ENCODE data around the gene ELP1.
"Not testable (repeated sequence)": the region's sequence is repeated elsewhere in the genome, so short reads cannot be mapped to it uniquely, and the experiment has no call there.

The ELP1 gene

DNA sequence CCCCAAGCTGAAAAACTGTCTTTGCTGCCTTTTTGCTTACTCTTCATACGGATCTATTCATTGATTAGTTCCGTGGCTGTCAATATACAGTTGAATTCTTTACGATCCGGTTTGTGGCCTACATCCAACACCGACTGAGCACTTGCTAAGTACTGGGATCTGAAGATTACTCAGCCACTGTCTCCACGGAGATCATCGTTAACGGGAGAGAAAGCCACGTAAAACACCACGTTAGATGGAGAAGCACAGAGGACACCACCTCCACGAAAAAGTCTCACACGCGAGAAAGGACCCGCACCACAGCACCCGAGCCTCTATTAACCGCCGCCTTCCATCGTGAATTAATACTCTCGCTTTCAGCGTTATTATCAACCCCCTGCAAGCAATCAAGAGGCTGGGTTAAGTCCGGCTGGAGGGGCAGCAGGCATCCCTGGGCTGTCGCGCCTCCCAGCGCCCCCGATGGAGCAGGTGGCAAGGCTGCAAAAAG, 650 bp downstream of the ELP1 start:
- no peak for DNase-seq (ENCODE audit: low read depth in 2 of 2)

DNA sequence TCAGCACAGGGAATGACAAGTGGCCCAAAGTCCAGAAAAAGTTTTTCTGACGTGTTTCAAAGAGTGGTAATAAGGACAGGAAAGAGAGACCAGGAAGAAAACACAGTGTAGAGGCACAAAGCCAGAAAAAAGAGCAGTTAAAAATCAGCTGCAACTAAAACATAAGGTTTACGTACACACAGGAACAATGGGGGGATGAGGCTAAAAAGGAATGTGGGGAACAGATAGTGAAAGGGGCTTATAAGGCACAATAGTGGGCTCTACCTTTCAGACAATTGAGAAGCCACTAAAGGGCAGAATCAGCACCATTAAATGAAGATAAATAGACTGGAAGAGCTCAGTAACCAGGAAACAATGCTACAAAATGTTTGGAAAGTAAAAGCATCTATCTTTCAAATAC, 5.5 kb downstream of the ELP1 start:
- no peak for DNase-seq (ENCODE audit: low read depth in 2 of 2)

DNA sequence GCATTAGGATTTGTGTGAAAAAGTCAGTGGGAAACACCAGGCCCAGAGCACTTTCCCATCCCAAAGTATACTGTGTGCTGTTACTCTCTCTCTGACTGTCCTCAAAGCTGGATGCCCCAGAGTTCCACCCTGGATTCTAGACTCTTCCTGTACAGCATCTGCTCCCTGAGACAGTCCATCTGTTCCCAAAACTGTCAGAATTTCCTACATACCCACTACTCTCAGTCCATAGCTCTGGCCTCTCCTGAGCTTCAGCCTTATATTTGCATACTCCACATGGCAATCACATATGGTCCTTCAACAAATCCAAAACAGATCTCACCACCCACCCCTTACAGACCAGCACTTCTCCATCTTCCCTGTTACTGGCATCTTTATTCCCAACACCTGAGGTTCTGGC, 9.5 kb downstream of the ELP1 start:
- DNase-seq (ENCODE audit: low read depth in 2 of 2): no peak

DNA sequence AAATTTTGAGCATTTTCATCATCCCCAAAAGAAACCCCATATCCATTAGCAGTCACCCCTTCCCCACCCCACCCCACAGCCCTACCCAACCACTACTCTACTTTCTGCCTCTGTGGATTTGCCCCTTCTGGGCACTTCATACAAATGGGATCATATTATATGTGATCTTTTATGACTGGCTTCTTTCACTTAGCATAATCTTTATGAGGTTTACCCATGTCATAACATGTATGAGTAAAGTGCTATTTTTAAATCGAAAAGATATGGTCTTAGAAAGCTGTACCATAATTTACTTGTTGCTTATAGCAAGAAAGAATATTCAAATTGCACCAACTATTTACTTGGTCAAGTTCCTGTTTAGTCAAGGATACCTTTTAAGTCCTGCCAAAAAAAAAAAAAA, 12.7 kb downstream of the ELP1 start:
- no peak for DNase-seq (ENCODE audit: low read depth in 2 of 2)

DNA sequence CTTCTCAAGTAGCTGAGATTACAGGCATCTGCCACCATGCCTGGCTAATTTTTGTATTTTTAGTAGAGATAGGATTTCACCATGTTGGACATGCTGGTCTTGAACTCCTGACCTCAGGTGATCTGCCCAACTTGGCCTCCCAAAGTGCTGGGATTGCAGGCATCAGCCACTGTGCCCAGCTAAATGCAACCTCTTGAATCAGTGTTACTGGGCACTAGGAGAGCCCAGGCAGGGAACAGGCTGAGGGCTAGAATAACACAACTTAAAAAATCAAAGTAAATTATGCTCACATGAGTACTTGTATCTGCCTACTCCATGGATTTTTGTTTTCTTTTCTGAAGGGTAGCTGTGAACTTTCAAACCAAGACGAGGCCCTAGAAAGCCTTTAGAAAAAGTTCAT, 13.5 kb downstream of the ELP1 start:
- DNase-seq (ENCODE audit: low read depth in 2 of 2): not testable (repeated sequence)

DNA sequence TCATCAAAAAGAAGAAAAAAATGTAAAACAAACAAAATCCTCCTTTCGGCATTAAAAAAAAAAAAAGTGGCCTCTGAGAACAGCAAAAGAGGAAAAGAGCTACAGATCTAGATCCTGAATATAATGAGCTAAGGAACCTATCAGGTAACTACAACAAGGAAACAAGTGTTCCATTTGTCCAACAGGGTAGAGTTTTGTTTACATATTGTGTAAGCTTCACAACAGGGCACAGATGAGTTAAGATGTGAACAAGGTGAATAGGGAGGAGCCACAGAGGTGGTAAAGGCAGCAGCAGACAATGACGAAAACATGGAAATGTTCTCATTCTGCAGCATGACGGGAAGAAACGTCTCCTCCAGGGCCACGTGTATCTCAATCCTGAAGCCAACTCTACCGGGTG, 14.4 kb downstream of the ELP1 start:
- no peak for DNase-seq (ENCODE audit: low read depth in 2 of 2)

DNA sequence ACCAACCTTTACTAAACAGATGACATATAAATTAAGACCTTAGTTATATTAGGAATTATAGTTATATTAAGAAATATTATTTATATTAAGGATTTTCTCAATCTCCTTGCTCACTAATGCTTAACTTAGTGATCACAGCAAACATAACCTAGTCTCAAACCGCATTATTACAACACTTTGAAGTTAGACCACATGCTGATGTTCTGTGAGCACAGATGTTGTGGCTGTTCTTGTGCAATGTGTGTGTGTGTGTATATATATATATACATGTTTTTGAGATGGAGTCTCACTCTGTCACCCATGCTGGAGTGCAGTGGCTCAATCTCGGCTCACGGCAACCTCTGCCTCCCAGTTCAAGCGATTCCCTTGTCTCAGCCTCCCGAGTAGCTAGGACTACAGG, 20.5 kb downstream of the ELP1 start:
- no peak for DNase-seq (ENCODE audit: low read depth in 2 of 2)

DNA sequence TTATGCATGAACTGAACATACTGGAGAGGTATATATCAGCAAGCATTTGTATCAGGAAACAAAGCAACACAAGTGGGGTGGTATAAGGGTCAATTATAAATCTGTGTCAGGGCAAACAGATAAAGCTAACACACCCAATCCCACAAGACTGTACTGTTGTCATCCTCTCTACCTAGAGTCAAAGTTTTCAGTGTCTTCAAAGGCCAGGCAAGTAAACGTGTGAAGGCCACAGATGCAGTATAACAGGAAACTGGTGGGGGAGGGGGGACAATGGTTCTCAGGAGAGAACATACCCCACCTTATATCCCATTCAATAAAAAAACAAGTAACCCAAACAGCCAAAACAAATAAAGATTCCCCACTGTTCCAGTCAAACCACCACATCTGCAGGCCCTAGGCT, 22.1 kb downstream of the ELP1 start:
- DNase-seq (ENCODE audit: low read depth in 2 of 2): no peak

DNA sequence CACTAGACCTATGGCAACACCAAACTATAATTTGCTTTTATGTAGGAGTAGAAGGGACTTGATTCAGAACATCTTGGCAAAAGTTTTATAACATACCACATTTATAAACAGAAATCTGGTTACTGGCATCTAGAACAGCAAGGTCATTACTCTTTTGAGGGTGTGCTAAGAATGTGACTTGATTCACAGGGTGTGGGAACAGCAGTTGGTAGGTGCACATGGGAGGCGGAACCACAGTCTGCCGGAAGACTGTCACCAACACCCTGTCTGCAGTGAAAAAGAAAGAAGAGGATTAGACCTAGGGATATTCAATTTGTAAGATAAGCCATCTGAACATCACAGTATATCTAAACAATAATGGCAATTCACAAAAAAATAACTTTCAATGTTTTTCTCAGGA, 23.0 kb downstream of the ELP1 start:
- DNase-seq (ENCODE audit: low read depth in 2 of 2): no peak

DNA sequence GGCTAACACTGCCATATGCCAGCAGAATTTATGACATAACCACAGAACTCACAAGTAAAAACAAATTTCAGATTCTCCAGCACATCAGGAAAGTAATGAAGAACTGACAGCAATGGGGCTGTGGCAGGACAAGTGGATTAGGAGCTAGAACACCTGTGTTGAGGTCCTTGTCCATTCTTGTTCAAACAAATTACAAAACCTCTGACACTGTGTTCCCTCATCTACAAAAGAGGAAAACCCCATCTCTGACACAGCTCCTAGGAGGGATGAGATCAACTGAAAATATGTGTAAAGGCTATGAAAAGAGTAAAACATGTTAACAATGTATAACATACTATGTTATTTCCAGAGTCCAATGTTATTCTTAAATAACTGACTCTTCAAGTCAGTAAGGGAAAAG, 23.5 kb downstream of the ELP1 start:
- DNase-seq (ENCODE audit: low read depth in 2 of 2): no peak

DNA sequence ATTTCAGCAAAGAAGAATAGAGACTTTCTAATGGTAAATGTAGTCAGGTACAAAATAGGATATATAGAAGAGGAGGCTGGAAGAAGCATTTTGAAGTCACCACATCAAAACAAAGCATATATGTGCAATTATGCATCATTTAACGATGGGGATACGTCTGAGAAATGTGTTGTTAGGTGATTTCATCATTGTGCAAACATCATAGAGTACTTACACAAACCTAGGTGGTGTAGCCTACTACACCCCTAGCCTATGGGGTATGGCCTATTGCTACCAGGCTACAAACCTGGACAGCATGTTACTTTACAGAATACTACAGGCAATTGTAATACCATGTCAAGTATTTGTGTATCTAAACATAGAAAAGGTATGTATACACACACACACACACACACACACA, 28.4 kb downstream of the ELP1 start:
- no peak for DNase-seq (ENCODE audit: low read depth in 2 of 2)

DNA sequence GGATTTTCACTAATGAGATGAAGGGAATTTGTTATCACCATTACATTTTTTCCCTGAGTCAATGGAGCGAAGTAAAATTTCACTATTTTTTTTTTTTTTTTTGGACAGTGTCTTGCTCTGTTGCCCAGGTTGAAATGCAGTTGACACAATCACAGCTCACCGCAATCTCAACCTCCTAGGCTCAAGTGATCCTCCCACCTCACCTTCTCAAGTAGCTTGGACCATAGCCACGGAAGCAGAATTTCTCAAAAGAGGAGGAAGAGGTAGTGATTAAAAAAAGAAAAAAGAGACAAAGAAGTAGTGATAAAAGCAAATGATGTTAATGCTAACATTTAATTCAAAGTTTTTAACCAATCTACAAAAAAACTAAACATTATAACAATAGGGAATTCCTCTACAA, 29.8 kb downstream of the ELP1 start:
- DNase-seq (ENCODE audit: low read depth in 2 of 2): no peak

DNA sequence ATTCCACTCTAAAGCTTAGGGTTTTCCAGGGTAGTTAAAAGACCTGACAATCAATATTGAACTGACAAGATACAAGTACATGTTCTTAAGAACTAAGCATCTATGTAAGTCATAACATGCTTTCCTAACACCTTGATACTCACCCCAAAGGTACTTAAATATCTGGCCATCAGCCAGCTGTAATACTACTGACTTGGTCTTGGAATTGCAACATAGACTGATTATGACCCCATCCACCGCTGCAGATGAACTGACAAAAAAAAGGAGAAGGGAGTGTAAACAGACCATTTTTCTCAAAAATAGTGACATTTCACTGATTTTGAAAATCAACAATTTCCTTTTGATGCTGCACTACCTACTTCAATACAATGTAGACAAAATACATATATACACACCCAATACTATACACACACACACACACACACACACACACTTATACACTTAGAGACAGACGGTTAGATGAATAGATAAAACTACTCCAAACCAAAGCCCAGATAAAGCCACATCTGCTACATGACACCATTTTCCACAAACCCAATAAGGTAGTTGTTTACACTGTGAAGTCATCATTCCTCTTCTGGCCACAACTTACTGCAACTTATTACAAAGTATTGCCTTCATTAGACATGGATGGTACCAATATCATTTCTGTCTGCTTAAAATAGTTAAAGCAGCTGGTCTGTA, 30.4 kb downstream of the ELP1 start:
- no peak for DNase-seq (ENCODE audit: low read depth in 2 of 2)

DNA sequence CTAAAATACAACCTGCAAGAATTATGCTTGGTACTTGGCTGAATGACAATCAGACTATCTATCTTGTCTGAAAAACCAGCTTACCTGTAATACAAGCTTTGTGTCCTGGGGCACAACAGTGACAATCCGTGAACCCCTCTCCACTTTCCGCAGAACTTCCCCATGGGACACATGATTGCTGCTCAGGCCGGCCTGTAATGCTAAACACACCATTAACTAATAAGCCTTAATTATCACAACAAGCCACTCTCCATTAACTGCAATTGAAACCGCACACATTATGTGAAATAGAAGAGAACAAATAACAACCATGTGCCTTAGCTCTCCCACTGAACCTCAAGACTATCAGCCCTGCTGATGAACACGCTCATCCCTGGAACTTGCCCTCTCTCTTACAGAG, 33.7 kb downstream of the ELP1 start:
- no peak for DNase-seq (ENCODE audit: low read depth in 2 of 2)

DNA sequence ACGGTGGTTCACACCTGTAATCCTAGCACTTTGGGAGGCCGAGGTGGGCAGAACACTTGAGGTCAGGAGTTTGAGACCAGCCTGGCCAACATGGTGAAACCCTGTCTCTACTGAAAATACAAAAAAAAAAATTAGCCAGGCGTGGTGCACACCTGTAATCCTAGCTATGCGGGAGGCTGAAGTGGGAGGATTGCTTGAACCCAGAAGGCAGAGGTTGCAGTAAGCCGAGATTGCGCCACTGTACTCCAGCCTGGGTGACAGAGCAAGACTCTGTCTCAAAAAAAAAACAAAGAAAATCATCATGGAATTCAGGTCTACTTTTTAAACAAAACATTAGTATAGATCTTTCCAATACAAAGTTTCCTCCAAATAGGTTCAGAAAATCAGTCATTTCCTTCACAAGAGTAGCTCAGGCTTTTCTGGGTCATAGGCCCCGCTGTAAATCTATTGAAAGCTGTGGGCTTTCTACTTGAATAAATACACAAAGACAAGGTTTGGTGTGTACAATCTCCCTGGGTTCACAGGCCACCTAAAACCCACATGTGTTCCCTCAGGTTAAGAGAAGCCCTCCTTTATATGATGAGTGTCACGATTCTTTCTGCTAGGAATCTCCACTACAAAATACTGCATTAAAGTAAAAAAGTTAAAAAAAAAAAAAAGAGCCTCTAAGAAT, 34.8 kb downstream of the ELP1 start:
- DNase-seq (ENCODE audit: low read depth in 2 of 2): not testable (repeated sequence)

DNA sequence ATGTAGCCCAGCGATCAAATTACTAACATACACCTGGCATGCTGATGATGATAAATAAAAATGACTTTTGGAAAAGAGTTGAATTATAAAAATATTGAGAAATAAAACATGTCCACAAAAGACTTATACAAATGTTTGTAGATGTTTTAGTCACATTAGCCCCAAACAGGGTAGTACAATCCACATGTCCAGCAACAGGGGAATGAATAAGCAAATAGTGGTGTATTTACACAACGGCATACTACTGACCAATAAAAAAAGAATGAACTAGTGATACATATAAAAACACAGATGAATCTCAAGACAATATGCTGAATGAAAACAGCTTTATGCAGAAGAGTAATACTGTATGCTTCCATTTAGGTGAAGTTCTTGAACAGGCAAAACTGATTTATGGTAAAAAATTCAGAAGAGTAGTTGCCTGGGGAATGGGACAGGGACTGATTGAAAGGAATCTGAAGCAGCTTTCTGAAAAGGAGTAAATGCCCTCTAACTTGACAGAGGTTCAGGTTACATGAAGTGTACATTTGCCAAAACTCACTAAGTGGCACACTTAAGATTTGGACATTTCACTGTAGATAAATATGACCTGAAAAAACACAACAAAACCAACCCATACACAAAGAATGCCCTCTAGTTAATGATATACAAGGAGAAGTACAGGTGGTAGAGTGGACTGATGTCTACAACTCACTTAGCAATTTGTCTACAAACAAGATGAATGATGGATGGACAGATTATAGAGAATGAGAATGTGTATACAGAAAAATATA, 36.4 kb downstream of the ELP1 start:
- no peak for DNase-seq (ENCODE audit: low read depth in 2 of 2)

DNA sequence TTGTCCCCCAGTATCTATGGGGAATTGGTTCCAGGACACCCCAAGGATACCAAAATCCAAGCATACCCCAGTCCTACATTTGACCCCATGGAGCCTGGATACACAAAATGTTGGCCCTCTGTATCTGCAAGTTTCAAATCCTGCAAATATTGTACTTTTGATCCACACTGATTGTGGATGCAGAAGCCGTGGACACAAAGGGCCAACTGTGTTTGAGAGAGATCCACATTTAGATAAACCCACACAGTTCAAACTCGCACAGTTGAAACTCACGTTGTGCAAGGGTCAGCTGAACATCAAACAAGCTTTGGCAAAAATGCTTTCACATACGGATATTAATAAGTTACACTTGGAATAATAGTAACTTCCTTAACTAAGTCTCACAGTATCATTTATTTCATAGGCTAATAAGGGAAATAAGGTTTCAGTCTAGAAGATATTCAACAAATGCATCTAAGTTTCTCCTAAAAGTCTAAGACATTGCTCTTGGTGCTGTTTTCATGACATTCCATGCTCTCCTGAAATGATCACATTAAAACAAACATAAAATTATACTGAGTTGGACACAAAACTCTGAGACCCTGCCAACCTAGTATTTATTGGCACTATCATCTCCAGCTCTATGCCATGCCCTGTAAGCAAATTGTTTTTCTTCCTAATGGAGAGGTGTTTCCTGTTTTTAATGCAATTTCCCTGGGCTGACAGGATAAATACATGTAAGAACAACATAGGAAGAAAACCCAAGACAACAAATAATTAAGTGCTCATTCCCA, 39.5 kb downstream of the ELP1 start:
- no peak for DNase-seq (ENCODE audit: low read depth in 2 of 2)

DNA sequence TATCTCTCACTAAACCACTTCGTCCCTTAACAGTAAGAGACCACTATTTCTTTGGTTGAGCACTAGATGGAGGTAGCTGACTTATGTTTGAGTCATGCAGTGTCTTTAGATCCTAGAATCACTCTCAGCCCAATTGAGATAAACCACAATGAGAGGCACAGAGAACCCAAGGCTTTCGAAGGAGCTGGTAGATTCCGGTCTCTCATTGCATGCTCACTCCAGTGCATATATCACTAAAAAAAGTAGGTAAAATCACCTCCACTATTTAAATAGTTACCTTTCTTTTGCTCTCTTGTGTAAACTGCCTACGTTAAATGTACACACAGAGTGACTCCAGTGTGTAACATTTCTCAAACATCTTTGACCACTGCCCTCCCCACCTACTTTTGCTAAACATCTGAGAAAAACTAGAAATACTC, 44.3 kb downstream of the ELP1 start:
- no peak for DNase-seq (ENCODE audit: low read depth in 2 of 2)

DNA sequence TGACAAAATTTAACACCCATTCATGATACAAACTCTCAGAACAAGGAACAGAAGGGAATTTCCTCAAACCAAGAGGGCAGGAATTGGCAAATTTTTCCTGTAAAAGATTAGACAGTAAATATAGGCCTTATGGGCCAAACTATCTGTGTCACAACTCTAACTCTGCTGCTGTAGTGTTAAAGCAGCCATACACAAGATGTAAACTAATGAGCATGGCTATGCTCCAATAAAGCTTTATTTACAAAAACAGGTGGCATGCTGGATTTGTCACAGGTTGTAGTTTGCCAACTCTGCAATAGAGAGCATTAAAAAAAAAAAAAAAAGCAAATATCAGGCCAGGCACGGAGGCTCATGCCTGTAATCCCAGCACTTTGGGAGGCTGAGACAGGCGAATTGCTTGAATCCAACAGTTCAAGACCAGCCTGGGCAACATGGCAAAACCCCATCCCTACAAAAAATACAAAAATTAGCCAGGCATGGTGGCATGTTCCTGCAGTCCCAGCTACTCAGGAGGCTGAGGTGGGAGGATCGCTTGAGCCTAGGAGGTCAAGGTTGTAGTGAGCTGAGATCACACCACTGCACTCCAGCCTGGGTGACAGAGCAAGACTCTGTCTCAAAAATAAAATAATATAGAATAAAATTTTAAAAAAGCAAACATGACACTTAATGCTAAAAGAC, 47.2 kb downstream of the ELP1 start:
- not testable (repeated sequence) for DNase-seq (ENCODE audit: low read depth in 2 of 2)

DNA sequence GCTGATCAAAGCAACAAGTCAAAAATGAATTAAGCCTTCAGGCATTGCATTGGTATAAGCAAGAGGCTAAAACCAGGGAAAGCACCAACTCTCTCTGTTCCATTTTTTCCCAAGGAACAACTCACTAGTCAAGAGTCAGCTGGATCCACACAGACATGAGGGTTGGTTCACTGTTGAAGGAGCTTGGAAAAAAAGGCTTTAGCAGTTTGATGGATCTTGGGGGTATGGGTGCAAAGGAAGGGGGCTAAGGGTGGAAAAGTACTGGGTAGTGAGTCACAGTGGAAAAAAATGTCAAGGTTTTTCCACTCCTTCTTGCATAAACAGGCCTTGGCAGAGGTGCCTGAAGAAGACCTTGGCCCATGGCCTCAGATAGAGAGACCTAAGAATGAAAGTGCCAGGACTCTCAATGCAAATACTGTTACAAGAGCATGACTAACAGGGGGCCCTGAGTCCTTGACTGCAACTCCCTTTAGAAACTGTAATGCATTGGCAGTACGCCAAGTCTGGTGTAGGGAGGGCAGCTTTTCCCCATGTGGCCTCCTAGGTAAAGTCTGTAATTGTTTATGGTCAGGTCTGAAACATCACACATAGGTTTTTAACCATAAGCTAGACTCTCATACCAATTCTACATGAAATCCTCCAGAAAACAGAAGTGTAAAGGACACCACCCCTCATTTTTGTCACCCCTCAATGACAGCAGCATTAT, 48.1 kb downstream of the ELP1 start:
- DNase-seq (ENCODE audit: low read depth in 2 of 2): no peak

DNA sequence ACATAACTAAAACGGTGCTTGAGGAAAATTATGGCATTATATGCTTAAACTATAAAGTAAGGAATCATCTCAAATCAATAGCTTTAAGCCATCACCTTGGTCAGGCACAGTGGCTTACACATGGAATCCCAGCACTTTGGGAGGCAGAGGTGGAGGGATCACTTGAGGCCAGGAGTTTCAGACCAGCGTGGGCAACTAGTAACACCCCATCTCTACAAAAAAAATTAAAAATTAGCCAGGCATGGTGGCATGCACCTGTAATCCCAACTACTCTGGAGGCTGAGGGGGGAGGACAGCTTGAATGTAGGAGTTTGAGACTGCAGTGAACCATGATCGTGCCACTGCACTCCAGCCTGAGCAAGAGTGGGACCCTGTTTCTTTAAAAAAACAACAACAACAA, 49.2 kb downstream of the ELP1 start:
- no peak for DNase-seq (ENCODE audit: low read depth in 2 of 2)
